ENCODE results near the gene MT1H.

Gene MT1H

DNA sequence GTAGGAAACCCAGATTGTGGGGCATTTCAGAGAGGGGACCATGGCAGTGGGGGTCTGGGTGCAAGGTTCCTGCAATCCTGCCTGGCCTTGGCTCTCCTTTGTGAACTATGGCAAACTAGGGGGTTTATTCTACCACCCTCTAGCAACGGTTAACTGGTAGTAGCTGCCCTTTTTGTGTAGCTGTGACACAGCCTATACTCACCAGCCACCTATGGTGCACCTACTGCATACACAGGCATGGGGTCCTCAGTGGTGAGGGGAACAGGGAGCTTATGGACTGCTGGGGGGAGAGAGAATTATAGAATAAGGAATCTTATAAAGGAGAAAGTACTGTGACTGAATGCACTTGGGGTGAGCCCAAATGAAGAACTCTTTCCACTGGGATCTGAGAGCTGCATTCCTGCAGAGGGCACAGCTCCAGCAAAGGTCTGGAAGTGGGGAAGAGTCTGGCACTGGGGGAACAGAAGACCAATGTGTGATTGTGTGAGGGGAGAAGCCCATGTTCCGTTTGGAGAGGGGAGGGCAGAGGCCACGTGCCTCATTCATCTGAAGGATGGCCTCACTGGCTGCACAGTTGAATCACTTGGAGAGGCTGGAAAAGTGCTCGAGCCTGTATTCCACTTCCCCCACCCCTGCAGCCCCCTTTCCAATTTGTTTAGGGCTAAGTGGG lies 14.8 kb downstream of the MT1H start:
- Histone ChIP-seq H3K4me3 (ENCODE audit: low read length) (no peak overlapping the region), H2AK5ac (ENCODE audit: low read length) (no peak overlapping the region), H3K4me1 (ENCODE audit: control insufficient read depth, low read depth, low read length) (peaks cover 5% of the 10 kb centered on the region), H3K36me3 (ENCODE audit: control insufficient read depth, insufficient read depth, low read length) (no peaks in the 10 kb centered on the region), H3K18ac (ENCODE audit: low read length) (no peak overlapping the region), H4K5ac (ENCODE audit: low read length) (no peak overlapping the region), H2BK15ac (replicated peaks; ENCODE audit: low read depth) (no peak overlapping the region), H3K23ac (ENCODE audit: low read length) (no peak overlapping the region), H3K79me1 (ENCODE audit: low read length) (no peaks in the 10 kb centered on the region), H4K8ac (ENCODE audit: low read depth, low read length) (no peak overlapping the region), H3K4ac (ENCODE audit: low read depth, low read length) (no peak overlapping the region), H3K79me2 (ENCODE audit: control insufficient read depth, insufficient read depth, low read length) (no peaks in the 10 kb centered on the region), H3K9ac (ENCODE audit: low read length) (no peak overlapping the region), H3K4me2 (ENCODE audit: low read length) (no peak overlapping the region), H2BK5ac (ENCODE audit: low read length) (no peak overlapping the region), H3K27ac (ENCODE audit: low read depth, low read length) (no peak overlapping the region), H3K56ac (ENCODE audit: low read length) (no peak overlapping the region), H2BK120ac (ENCODE audit: low read depth, low read length) (no peak overlapping the region), H3K27me3 (ENCODE audit: insufficient read depth, low read length, poor library complexity) (no peaks in the 10 kb centered on the region)
- DNase-seq = no peak
- no CpG with 5 or more reads among the region's 4 CpGs for WGBS (ENCODE audit: extremely low coverage, insufficient coverage, low lambda C conversion rate)

DNA sequence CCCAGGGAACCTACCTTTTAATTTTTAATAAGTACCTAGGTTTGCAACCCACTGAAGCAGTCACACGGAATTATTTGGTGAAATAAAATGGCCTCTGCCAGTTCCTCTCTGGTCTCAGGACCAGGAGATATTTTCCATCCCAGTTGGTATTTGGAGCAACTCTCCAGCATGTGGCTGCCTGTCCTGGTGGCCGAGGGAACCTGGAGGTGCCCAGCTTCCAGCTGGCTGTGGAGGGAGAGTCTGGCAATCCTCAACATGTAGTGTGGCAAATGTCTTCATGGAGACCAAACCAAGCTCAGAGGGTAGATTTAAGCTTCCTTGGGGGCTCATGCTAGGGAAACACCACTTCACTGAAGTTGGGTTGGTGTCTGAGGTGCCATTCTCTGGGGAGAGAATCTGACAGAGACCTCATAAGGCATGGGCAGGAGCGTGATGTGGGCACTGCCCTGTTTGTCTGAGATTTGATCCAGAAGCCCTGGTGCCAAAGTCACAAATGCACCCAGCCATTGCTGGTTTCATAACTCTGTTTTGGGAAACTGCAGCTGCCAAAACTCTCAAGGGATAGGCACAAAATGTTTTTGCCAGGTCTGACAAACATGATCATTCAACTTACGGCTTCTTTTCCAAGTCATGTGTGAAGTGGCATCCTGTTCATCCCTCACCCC lies 15.4 kb downstream of the MT1H start:
- Histone ChIP-seq H2BK120ac (ENCODE audit: low read depth, low read length) (no peak overlapping the region), H3K4me1 (ENCODE audit: control insufficient read depth, low read depth, low read length) (peaks cover 5% of the 10 kb centered on the region), H4K8ac (ENCODE audit: low read depth, low read length) (no peak overlapping the region), H2BK15ac (replicated peaks; ENCODE audit: low read depth) (no peak overlapping the region), H3K79me2 (ENCODE audit: control insufficient read depth, insufficient read depth, low read length) (no peaks in the 10 kb centered on the region), H3K4ac (ENCODE audit: low read depth, low read length) (no peak overlapping the region), H3K9ac (ENCODE audit: low read length) (no peak overlapping the region), H3K4me3 (ENCODE audit: low read length) (no peak overlapping the region), H3K27ac (ENCODE audit: low read depth, low read length) (no peak overlapping the region), H3K36me3 (ENCODE audit: control insufficient read depth, insufficient read depth, low read length) (no peaks in the 10 kb centered on the region), H2AK5ac (ENCODE audit: low read length) (no peak overlapping the region), H3K79me1 (ENCODE audit: low read length) (no peaks in the 10 kb centered on the region), H3K27me3 (ENCODE audit: insufficient read depth, low read length, poor library complexity) (no peaks in the 10 kb centered on the region), H3K4me2 (ENCODE audit: low read length) (no peak overlapping the region), H2BK5ac (ENCODE audit: low read length) (no peak overlapping the region), H4K5ac (ENCODE audit: low read length) (no peak overlapping the region), H3K56ac (ENCODE audit: low read length) (no peak overlapping the region), H3K23ac (ENCODE audit: low read length) (no peak overlapping the region), H3K18ac (ENCODE audit: low read length) (no peak overlapping the region)
- DNase-seq = no peak
- no CpG with 5 or more reads among the region's 4 CpGs for WGBS (ENCODE audit: extremely low coverage, insufficient coverage, low lambda C conversion rate)

DNA sequence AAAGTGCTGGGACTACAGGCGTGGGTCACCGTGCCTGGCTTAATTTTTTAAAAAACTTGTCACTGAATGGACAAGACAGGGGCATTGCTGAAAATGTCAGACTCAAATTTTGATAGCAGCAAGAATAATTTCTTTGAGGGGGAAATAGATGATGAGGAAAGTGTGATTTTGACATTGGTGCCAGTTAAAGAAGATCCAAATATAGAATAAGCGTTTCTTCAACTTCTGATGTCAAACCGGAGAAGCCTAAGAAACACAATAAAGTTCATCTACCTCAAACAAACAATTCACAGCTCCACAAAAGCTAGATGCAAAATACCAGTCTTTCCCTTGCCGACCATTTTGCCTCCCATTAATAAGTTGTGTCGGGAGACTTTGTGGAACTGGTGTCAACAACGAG lies 17.1 kb downstream of the MT1H start:
- Histone ChIP-seq H3K23ac (ENCODE audit: low read length) (no peak overlapping the region), H3K18ac (ENCODE audit: low read length) (no peak overlapping the region), H3K9ac (ENCODE audit: low read length) (no peak overlapping the region), H3K4me3 (ENCODE audit: low read length) (no peak overlapping the region), H3K4me1 (ENCODE audit: control insufficient read depth, low read depth, low read length) (peaks cover 5% of the 10 kb centered on the region), H3K27me3 (ENCODE audit: insufficient read depth, low read length, poor library complexity) (no peaks in the 10 kb centered on the region), H3K4ac (ENCODE audit: low read depth, low read length) (no peak overlapping the region), H2BK15ac (replicated peaks; ENCODE audit: low read depth) (no peak overlapping the region), H3K56ac (ENCODE audit: low read length) (no peak overlapping the region), H3K36me3 (ENCODE audit: control insufficient read depth, insufficient read depth, low read length) (no peaks in the 10 kb centered on the region), H3K27ac (ENCODE audit: low read depth, low read length) (no peak overlapping the region), H4K8ac (ENCODE audit: low read depth, low read length) (no peak overlapping the region), H2AK5ac (ENCODE audit: low read length) (no peak overlapping the region), H3K4me2 (ENCODE audit: low read length) (no peak overlapping the region), H3K79me1 (ENCODE audit: low read length) (no peaks in the 10 kb centered on the region), H2BK120ac (ENCODE audit: low read depth, low read length) (no peak overlapping the region), H3K79me2 (ENCODE audit: control insufficient read depth, insufficient read depth, low read length) (no peaks in the 10 kb centered on the region), H4K5ac (ENCODE audit: low read length) (no peak overlapping the region), H2BK5ac (ENCODE audit: low read length) (no peak overlapping the region)
- no peak for DNase-seq
- WGBS (ENCODE audit: extremely low coverage, insufficient coverage, low lambda C conversion rate) = no CpG with 5 or more reads among the region's 7 CpGs

DNA sequence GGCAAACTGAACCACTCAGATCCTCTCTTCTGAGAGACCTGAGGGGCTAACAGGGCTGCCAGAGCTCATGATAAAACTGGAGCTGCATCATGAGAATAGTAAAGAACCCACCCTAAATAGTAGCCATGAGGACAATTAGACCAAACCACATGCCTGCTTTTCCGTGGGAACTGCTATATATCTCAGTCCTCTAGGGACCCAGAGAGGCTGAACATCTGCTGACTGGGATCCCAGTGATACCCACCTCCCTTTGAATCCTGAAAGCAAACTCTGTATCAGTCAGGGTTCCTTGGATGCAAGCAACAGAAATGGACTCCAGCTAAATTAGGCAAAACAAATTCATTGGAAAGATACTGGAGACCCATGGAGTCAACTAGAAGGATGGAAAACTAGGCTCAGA lies 19.1 kb downstream of the MT1H start:
- Histone ChIP-seq H3K79me2 (ENCODE audit: control insufficient read depth, insufficient read depth, low read length) (no peaks in the 10 kb centered on the region), H2BK5ac (ENCODE audit: low read length) (no peak overlapping the region), H3K4me3 (ENCODE audit: low read length) (no peak overlapping the region), H4K8ac (ENCODE audit: low read depth, low read length) (no peak overlapping the region), H2AK5ac (ENCODE audit: low read length) (no peak overlapping the region), H3K27me3 (ENCODE audit: insufficient read depth, low read length, poor library complexity) (no peaks in the 10 kb centered on the region), H3K79me1 (ENCODE audit: low read length) (no peaks in the 10 kb centered on the region), H3K4me1 (ENCODE audit: control insufficient read depth, low read depth, low read length) (no peaks in the 10 kb centered on the region), H2BK15ac (replicated peaks; ENCODE audit: low read depth) (no peak overlapping the region), H2BK120ac (ENCODE audit: low read depth, low read length) (no peak overlapping the region), H3K56ac (ENCODE audit: low read length) (no peak overlapping the region), H3K9ac (ENCODE audit: low read length) (no peak overlapping the region), H3K27ac (ENCODE audit: low read depth, low read length) (no peak overlapping the region), H3K23ac (ENCODE audit: low read length) (no peak overlapping the region), H3K4ac (ENCODE audit: low read depth, low read length) (no peak overlapping the region), H3K36me3 (ENCODE audit: control insufficient read depth, insufficient read depth, low read length) (no peaks in the 10 kb centered on the region), H3K4me2 (ENCODE audit: low read length) (no peak overlapping the region), H4K5ac (ENCODE audit: low read length) (no peak overlapping the region), H3K18ac (ENCODE audit: low read length) (no peak overlapping the region)
- DNase-seq = no peak
- WGBS (ENCODE audit: extremely low coverage, insufficient coverage, low lambda C conversion rate) = no CpG with 5 or more reads among the region's 1 CpG

DNA sequence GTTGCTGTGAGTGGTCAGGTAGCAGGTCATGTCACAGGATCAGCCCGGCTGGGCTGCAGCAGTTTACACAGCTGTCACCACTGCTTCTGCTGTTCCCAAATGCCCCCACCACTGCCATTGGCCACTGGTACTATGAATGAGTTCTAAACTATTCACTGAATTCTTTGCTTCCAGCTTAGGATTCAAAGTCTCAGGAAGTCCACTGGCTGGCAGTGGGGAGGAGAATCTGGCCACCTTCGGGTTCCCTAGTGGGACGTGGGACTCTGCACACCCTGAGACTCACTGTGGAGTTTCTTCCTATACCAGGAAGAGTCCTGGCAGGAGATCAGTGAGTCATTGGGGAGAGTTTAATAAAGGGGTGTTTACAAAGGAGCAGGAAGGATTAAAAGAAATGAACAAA lies 19.6 kb downstream of the MT1H start:
- H3K36me3 ChIP-seq (ENCODE audit: control insufficient read depth, insufficient read depth, low read length) = no peaks in the 10 kb centered on the region
- DNase-seq = no peak
- no peak overlapping the region for H3K9ac ChIP-seq (ENCODE audit: low read length)
- no peak overlapping the region for H2AK5ac ChIP-seq (ENCODE audit: low read length)
- no peak overlapping the region for H3K18ac ChIP-seq (ENCODE audit: low read length)
- no peak overlapping the region for H2BK15ac ChIP-seq (replicated peaks; ENCODE audit: low read depth)
- H3K79me2 ChIP-seq (ENCODE audit: control insufficient read depth, insufficient read depth, low read length) = no peaks in the 10 kb centered on the region
- no peak overlapping the region for H3K4me3 ChIP-seq (ENCODE audit: low read length)
- no peak overlapping the region for H3K23ac ChIP-seq (ENCODE audit: low read length)
- H3K79me1 ChIP-seq (ENCODE audit: low read length) = no peaks in the 10 kb centered on the region
- no peak overlapping the region for H4K8ac ChIP-seq (ENCODE audit: low read depth, low read length)
- WGBS (ENCODE audit: extremely low coverage, insufficient coverage, low lambda C conversion rate) = no CpG with 5 or more reads among the region's 3 CpGs
- H3K4me2 ChIP-seq (ENCODE audit: low read length) = no peak overlapping the region
- H3K4me1 ChIP-seq (ENCODE audit: control insufficient read depth, low read depth, low read length) = no peaks in the 10 kb centered on the region
- no peak overlapping the region for H3K27ac ChIP-seq (ENCODE audit: low read depth, low read length)
- no peak overlapping the region for H2BK120ac ChIP-seq (ENCODE audit: low read depth, low read length)
- no peak overlapping the region for H4K5ac ChIP-seq (ENCODE audit: low read length)
- no peak overlapping the region for H3K56ac ChIP-seq (ENCODE audit: low read length)
- no peaks in the 10 kb centered on the region for H3K27me3 ChIP-seq (ENCODE audit: insufficient read depth, low read length, poor library complexity)
- no peak overlapping the region for H2BK5ac ChIP-seq (ENCODE audit: low read length)
- no peak overlapping the region for H3K4ac ChIP-seq (ENCODE audit: low read depth, low read length)
